NCI-H2107 (cell line): ENCODE data around the gene GTF2F1.
"Not testable (repeated sequence)": the region's sequence is repeated elsewhere in the genome, so short reads cannot be mapped to it uniquely, and the experiment has no call there.

Source experiments
- DNase-seq: peaks from one replicate; lab custom pipeline; 2025; lab: John Stamatoyannopoulos, UW

The GTF2F1 gene

GRCh38 chr19:6355321-6356040 lies 37.5 kb downstream of the GTF2F1 start:
- not testable (repeated sequence) for DNase-seq

GRCh38 chr19:6354098-6354674 lies 38.8 kb downstream of the GTF2F1 start:
- no peak for DNase-seq

GRCh38 chr19:6352381-6353165 lies 40.4 kb downstream of the GTF2F1 start:
- no peak for DNase-seq

GRCh38 chr19:6350688-6351087 lies 42.3 kb downstream of the GTF2F1 start:
- no peak for DNase-seq

GRCh38 chr19:6349271-6349670 lies 43.7 kb downstream of the GTF2F1 start:
- DNase-seq, result not testable (repeated sequence)

GRCh38 chr19:6343462-6343861 lies 49.5 kb downstream of the GTF2F1 start:
- no peak for DNase-seq

- DNase-seq, result no peak
Observed at GRCh38 chr19:6340493-6341201, 52.3 kb downstream of the GTF2F1 start.

GRCh38 chr19:6334490-6335285 lies 58.3 kb downstream of the GTF2F1 start:
- no peak for DNase-seq

- DNase-seq, result no peak
Observed at GRCh38 chr19:6333439-6333838, 59.5 kb downstream of the GTF2F1 start, which contains the start of gene ACER1. TSS of gene ACER1 (minus strand) at chr19:6333612. CDS start at chr19:6333551, 61 bp downstream.
